Measurements from ENCODE around the gene UBE3A.

UBE3A gene

DNA sequence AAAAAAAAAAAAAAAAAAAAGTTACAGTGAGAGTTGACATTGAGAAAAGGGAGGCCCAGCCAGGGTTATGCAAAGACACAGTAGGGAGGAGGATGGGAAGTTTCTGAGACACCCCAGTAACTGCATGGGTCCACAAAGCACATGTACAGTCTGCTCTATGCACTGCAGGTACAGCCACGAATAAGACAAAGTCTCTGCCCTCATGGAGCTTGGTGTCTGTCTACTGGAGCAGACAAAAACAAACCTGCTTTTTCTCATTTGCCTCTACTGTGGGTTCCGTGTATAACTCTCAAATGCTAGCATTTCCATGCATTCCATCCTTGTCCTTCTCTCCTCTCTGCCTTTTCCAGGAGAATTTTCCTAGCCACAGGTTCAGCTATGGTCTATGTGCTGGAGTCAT is 107.4 kb downstream of the UBE3A start:
- DNase-seq (ENCODE audit: low spot score) = no peak

DNA sequence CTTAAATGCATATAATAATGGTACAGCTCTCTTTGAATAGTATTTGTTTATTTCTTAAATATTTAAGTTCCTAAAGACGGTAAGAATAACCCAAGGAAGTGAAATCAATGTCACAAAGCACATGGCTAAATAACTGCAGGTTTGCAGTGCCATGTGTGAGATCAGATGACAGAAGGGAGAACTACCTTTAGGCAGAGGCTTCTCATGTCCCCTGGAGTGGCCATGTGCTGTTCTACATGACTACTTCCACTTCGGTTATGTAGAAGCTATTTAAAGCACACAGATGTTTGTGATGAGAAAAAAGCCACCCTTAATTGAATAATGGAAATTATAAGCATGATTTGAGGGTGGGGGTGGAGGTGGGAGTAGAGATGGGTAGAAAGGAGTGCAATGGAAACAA is 109.1 kb downstream of the UBE3A start:
- DNase-seq (ENCODE audit: low spot score) = no peak

DNA sequence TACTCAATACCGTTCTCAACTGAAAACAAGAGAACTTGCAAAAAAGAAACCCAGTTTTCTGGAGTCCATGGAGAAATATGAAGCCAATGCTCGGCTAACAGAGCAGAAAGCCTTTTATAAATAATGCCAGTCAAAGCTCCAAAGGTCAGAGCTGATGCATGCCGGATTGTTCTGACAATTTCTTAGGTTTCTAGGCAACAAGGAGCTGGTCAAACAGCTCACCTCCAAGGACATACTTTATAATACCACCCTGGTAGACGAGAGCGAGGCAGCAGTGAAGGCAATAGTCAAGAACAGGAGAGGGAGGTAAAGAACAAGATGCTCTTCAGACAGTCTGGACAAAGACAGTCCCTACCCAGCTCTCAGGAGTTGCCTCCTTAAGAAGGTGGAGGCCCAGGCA is 111.1 kb downstream of the UBE3A start:
- DNase-seq (ENCODE audit: low spot score) = no peak

DNA sequence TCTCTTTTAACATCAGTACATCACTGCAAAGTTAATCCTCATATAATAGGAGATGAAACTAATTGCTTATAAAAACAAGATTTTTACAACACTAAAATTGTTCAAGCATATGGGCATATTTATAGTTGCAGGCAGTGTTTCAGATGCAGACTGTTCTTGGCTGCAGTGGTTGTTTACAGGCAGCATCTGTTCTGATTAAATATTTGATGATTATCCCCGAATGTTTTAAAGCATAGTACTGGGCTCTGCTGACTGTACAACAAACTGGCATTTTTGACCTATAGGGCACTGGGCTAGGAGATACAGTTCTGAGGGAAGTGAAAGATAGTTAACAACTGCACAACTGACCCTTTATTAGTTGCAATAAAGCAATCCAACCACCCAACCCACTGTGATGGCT is 113.6 kb downstream of the UBE3A start:
- no peak for DNase-seq (ENCODE audit: low spot score)

DNA sequence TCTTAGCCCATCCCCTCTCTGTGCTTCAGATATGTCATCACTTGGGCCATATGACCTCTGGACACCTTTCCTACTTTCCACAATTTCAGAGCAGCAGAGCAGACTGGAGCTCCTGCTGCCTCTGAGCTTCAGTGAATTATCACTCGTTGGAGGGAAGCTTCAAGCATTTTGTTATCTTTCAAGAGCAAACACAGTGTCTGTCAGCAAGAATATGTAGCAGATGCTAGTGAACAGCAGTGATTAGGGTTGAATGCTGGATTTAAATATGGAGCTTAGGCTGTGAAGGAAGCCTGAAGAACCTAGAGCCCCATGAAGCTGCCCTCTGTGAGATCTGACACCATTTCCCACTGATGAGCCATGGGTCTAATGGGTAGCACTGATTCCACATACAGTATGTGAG is 115.4 kb downstream of the UBE3A start:
- no peak for DNase-seq (ENCODE audit: low spot score)

DNA sequence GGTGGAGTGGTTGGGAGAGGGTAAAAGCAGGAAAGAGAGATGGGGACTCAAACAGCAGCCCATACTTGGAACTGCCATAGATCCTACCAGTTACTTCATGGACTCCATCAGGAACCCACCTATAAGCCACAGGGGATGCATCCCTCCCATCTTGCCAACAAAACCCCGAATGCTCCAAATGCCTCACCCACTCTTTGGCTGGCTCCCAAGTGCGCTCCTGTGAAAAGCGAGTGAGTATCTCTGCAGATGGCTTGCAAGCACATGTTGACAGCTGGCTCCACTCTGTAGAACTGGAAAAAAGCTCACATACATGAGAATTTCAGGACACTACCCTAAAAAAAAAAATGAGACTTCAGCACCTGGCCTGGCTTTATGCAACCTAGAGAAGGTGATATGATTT is 151.0 kb downstream of the UBE3A start:
- no peak for DNase-seq (ENCODE audit: low spot score)
